Gastrocnemius medialis (tissue), 4 donors: Measurements from ENCODE around the gene DGKG. TPM values are rescaled to one million over a fixed set of nuclear protein-coding genes. Genes with fewer than 3 reads are reported as not detected.

Experiments used
- ATAC-seq, 2 donors: fragments of 150-250 bp; one replicate each; pipeline ENCODE4 v1.9.1; 2016
- DNase-seq, 2 donors: peaks; one replicate each; pipeline ENCODE4 v3.0.0-alpha.2; 2019
- H3K27ac ChIP-seq, 4 donors: fragments of 200-600 bp; sonication (generic); 1 replicate in 1 of 4; 2 replicates in 3 of 4; pipeline ENCODE4 v1.5.1; 2016 to 2018; ENCODE audit warnings: mild to moderate bottlenecking in 2 of 4, moderate library complexity in 1 of 4
- H3K27me3 ChIP-seq, 3 donors: fragments of 200-600 bp; sonication (generic) in 2 of 3; 1 replicate in 1 of 3; 2 replicates in 2 of 3; pipeline versions ENCODE4 v1.5.1 to v1.6.0; 2016 to 2019; ENCODE audit warnings: mild to moderate bottlenecking in 1 of 3, moderate library complexity in 1 of 3
- H3K36me3 ChIP-seq, 2 donors: fragments of 200-600 bp; sonication (generic) in 1 of 2; one replicate each; pipeline ENCODE4 v1.5.1; 2017 to 2018
- H3K4me1 ChIP-seq, 2 donors: fragments of 200-600 bp; sonication (generic) in 1 of 2; one replicate each; pipeline ENCODE4 v1.5.1; 2016 to 2017; ENCODE audit warnings: mild to moderate bottlenecking in 2 of 2
- H3K4me3 ChIP-seq, 4 donors: fragments of 200-600 bp; sonication (generic) in 3 of 4; 1 replicate in 1 of 4; 2 replicates in 3 of 4; pipeline ENCODE4 v1.5.1; 2016 to 2019; ENCODE audit warnings: mild to moderate bottlenecking in 2 of 4
- H3K9me3 ChIP-seq, 3 donors: fragments of 200-600 bp; sonication (generic) in 2 of 3; 1 replicate in 1 of 3; 2 replicates in 2 of 3; pipeline ENCODE4 v1.5.1; 2016 to 2019
- CTCF ChIP-seq, 5 experiments: fragments of 450-650 bp in 3 of 5; fragments of 200-600 bp in 2 of 5; sonication (generic) in 2 of 5; IDR thresholded peaks in 4 of 5; conservative IDR thresholded peaks in 1 of 5; 1 replicate in 4 of 5; 2 replicates in 1 of 5; pipeline ENCODE4 v1.5.1; 2016 to 2019; ENCODE audit warnings: antibody characterized with exemption in 5 of 5, mild to moderate bottlenecking in 3 of 5, moderate library complexity in 3 of 5
- POLR2A ChIP-seq, 2 donors: fragments of 450-650 bp; IDR thresholded peaks; one replicate each; pipeline ENCODE4 v1.6.1; 2017; ENCODE audit warnings: antibody characterized with exemption in 2 of 2, mild to moderate bottlenecking in 2 of 2, moderate library complexity in 2 of 2
- in situ Hi-C, 4 donors: fragments of 200-750 bp; cut with MboI; loops; one replicate each; pipeline versions ENCODE4 v1.15.0 to v1.8.0; 2017; ENCODE audit warnings: low sequenced_read_pairs in 4 of 4
- intact Hi-C: fragments of 100-400 bp; cut with DNase I; formaldehyde crosslinking; loops from one replicate; pipeline ENCODE4 v1.15.1; 2023; ENCODE audit warnings: low total_unique reads
- total RNA-seq, 4 donors: library from RNA; depleted of rRNA; stranded (reverse); fragments of >200 nt; gene quantifications; one replicate each; pipeline versions ENCODE4 v1.1.0 to v1.2.3, GENCODE V29; 2016

Gene DGKG
- total RNA-seq, 4 donors from 2014 or later: 5.0 to 11.2 (median 7.7) TPM

DNA sequence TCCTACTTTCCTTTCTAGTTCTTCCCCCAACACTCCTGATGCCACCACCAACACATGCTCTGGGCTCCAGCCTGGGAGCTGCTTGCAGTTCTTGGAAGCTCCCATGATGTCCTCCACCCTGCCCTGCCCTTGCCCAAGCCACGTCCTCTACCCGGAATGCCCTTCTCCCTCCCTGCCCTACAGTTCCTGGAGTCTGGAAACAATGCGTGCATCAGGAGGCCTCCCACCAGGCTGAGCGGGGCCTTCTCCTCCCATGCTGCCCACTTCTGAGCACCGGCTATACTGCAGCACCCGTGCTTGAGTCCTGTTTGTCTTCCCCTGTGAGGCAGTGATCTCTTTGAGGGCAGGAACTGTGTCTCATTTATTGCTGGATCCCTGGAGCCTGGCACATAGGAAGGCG is 44.6 kb downstream of the DGKG start:
- H3K27ac ChIP-seq: no peak overlapping the region
- ATAC-seq (no peak), DNase-seq (no peak)
- no peaks in the 10 kb centered on the region for H3K36me3 ChIP-seq
- H3K9me3 ChIP-seq: no peaks in the 10 kb centered on the region
- intact Hi-C loops: no loop called here
- no peaks in the 10 kb centered on the region for H3K4me1 ChIP-seq
- no peak overlapping the region for H3K4me3 ChIP-seq
- in situ Hi-C loops: no loop called here
- TF ChIP-seq CTCF (IDR thresholded peaks at IDR 0.05 in 4 of 5, conservative IDR thresholded peaks at IDR 0.05 in 1 of 5) (no peak), POLR2A (IDR thresholded peaks at IDR 0.05) (no peak)
- H3K27me3 ChIP-seq: no peaks in the 10 kb centered on the region

DNA sequence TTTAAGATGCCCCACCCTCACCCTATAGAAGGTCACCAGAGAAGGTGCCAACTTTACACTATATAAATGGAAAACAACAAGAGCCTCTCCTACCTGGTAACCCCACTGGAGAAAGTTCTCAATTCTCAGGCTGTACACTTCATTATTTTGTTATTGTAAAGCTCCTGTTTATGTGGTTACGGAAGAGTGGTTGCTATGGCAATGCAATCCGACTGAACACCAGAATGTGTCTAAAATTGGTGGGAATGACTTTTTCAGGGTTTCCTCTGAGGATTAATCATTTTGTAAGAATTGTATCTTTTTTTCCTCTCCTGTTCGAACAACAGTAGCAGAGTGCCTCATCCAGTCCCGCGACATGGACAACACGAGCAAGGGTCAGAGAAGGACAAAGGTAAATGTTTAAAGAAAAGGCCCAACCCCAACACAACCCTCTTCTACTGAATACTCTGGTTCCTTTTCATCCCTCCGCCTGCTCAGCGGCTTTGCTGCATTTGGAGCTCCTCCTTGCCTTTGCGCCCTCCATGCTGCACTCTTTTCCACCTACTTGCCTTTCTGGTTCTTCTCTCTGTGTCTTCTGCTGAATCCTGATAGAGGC is 45.3 kb downstream of the DGKG start:
- no peak for ATAC-seq
- intact Hi-C loops: no loop called here

GRCh38 chr3:186315581-186316354 is 46.3 kb downstream of the DGKG start:
- DNase-seq (no peak), ATAC-seq (no peak)
- in situ Hi-C loops: no loop called here
- no peak overlapping the region for H3K27ac ChIP-seq
- H3K36me3 ChIP-seq: no peaks in the 10 kb centered on the region
- no peaks in the 10 kb centered on the region for H3K9me3 ChIP-seq
- H3K4me1 ChIP-seq: no peaks in the 10 kb centered on the region
- no peak for TF ChIP-seq CTCF (IDR thresholded peaks at IDR 0.05 in 4 of 5, conservative IDR thresholded peaks at IDR 0.05 in 1 of 5)
- no peak for TF ChIP-seq POLR2A (IDR thresholded peaks at IDR 0.05)
- intact Hi-C loops: no loop called here
- no peaks in the 10 kb centered on the region for H3K27me3 ChIP-seq
- no peak overlapping the region for H3K4me3 ChIP-seq

More for the DNA sequence above, 45.3 kb downstream of the DGKG start:
- Histone ChIP-seq H3K27ac (no peak overlapping the region), H3K4me1 (no peaks in the 10 kb centered on the region), H3K4me3 (no peak overlapping the region), H3K9me3 (no peaks in the 10 kb centered on the region), H3K36me3 (no peaks in the 10 kb centered on the region), H3K27me3 (no peaks in the 10 kb centered on the region)
- DNase-seq: no peak
- in situ Hi-C loops: no loop called here
- TF ChIP-seq POLR2A (IDR thresholded peaks at IDR 0.05) (no peak), CTCF (IDR thresholded peaks at IDR 0.05 in 4 of 5, conservative IDR thresholded peaks at IDR 0.05 in 1 of 5) (no peak)

DNA sequence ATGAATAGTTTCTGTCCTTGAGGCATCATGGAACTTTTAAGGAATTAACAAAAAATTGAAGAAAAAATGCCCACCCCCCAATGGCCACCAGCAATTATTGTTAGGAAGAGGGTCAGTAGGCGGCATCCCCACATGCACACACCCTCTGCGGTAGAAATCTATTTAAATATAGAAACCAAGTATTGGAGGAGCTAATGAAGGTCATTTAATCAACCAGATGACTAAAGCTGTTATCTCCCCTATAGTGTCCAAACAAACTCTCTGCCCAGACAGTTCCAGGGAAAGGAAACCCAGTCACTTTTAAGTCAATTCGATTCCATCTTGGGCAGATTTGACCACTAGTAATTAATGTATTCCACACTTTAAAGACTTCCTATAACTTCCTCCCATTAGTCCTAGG is 47.1 kb downstream of the DGKG start:
- H3K4me3 ChIP-seq: no peak overlapping the region
- H3K9me3 ChIP-seq: no peaks in the 10 kb centered on the region
- H3K27me3 ChIP-seq: no peaks in the 10 kb centered on the region
- no peak overlapping the region for H3K27ac ChIP-seq
- no peaks in the 10 kb centered on the region for H3K36me3 ChIP-seq
- TF ChIP-seq CTCF (IDR thresholded peaks at IDR 0.05 in 4 of 5, conservative IDR thresholded peaks at IDR 0.05 in 1 of 5) (no peak), POLR2A (IDR thresholded peaks at IDR 0.05) (no peak)
- in situ Hi-C loops: no loop called here
- intact Hi-C loops: no loop called here
- no peaks in the 10 kb centered on the region for H3K4me1 ChIP-seq
- ATAC-seq (no peak), DNase-seq (no peak)
